Pancreas (tissue), 10 donors: ENCODE data around the gene SRRD. TPM values are rescaled to one million over a fixed set of nuclear protein-coding genes. Genes with fewer than 3 reads are reported as not detected.

Experiments
- ATAC-seq, 4 donors: fragments of 200-7000 bp; cut with Tn5 transposase; one replicate each; pipeline versions ENCODE4 v1.8.0 to v1.9.1; 2020; ENCODE audit warnings: mild to moderate bottlenecking in 4 of 4, moderate library complexity in 4 of 4
- DNase-seq, 6 donors: peaks; one replicate each; pipeline ENCODE4 v3.0.0-alpha.2; 2020
- FAIRE-seq: peaks from 2 replicates; lab custom pipeline; 2012; peaks lifted over from hg19 to GRCh38; lab: Jason Lieb, UNC
- H3K27ac ChIP-seq, 4 donors: fragments of 200-600 bp; sonication (generic); 1 replicate in 3 of 4; 2 replicates in 1 of 4; pipeline versions ENCODE4 v1.5.0 to v1.8.0; 2020
- H3K27me3 ChIP-seq, 4 donors: fragments of 200-600 bp; one replicate each; pipeline ENCODE4 v1.8.0; 2021
- H3K36me3 ChIP-seq, 3 donors: fragments of 200-600 bp; sonication (generic) in 1 of 3; one replicate each; pipeline versions ENCODE4 v1.5.0 to v1.8.0; 2020 to 2021
- H3K4me1 ChIP-seq, 3 donors: fragments of 200-600 bp; one replicate each; pipeline ENCODE4 v1.8.0; 2021
- H3K4me3 ChIP-seq, 4 donors: fragments of 200-600 bp; sonication (generic) in 2 of 4; one replicate each; pipeline versions ENCODE4 v1.5.0 to v1.8.0; 2020 to 2021
- H3K9me3 ChIP-seq, 4 donors: fragments of 200-600 bp; one replicate each; pipeline ENCODE4 v1.8.0; 2021
- WGBS, 2 donors: extraction: QIAGEN DNeasy Blood & Tissue Kit; methylation state at CpG; one replicate each; pipeline ENCODE4 v1.1.7; 2013; 5-methylcytosine and 5-hydroxymethylcytosine counted together
- intact Hi-C, 3 donors: fragments of 100-400 bp; cut with DNase I; formaldehyde crosslinking; loops; one replicate each; pipeline versions ENCODE4 v1.11.1 to v1.14.2; 2022
- polyA plus RNA-seq, 2 donors: library from polyadenylated mRNA; stranded (reverse); fragments of 200-250 nt; gene quantifications; one replicate each; pipeline ENCODE4 v1.2.3, GENCODE V29; 2013
- total RNA-seq, 6 donors: library from RNA; stranded (reverse); fragmentation: NEBNext Ultra II Directional in 4 of 6; extraction: Animal tissue kit (Norgen Biotek cat#: 25700) in 4 of 6; gene quantifications; one replicate each; pipeline versions ENCODE4 v1.2.1 to v1.2.4, GENCODE V29; 2021 to 2023
- TF ChIP-seq, protein P1 (sequence below), 4 donors: fragments of 200-600 bp; sonication (generic) in 3 of 4; IDR thresholded peaks; one replicate each; pipeline versions ENCODE4 v1.5.0 to v1.8.0; 2021; ENCODE audit warnings: antibody characterized with exemption in 4 of 4
- donor health status: healthy with polysubstance abuse.
- donor health status: DM: no; HTN: no; CAD: no; lungs with moderate emphysema.
- donor health status: DM: no; HTN: no; CAD: no.
- donor health status: control.
- donor health status: control.
- donor health status: Bipolar disorder and iron deficiency.
- donor health status: DM: yes; HTN: yes; CAD: no.
- donor health status: DM: no; HTN: no; CAD: no.
- donor health status: DM: no; HTN: no; CAD: no.
- donor health status: DM: yes; HTN: yes; CAD: no.

The SRRD gene
- total and polyA plus RNA-seq, 8 donors: 6.3 to 13.6 (median 10.8) TPM

DNA sequence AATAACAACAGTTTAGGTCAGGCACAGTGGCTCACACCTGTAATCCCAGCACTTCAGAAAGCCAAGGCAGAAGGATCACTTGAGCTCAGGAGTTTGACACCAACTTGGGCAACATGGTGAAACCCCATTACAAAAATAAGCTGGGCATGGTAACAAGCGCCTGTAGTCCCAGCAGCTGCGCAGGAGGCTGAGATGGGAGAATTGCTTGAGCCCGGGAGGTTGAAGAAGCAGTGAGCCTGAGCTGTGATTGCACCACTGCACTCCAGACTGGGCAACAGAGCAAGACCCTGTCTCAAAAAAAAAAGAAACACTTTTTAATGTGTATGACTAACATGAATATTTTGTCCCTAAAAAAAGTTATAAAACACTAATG, 53.1 kb downstream of the SRRD start:
- no peaks in the 10 kb centered on the region for H3K9me3 ChIP-seq
- ATAC-seq (no peak), DNase-seq (no peak), FAIRE-seq (no peak)
- 90 to 97% methylated on average over 3 of the region's 3 CpGs for WGBS, 2 donors
- peak overlapping the region in 2 of 4 donors; percentile 6 to 17 for H3K27ac ChIP-seq
- H3K4me3 ChIP-seq: no peak overlapping the region
- intact Hi-C loops: no loop called here
- peaks cover 2 to 61% (median 11%) of the 10 kb centered on the region in 3 donors for H3K36me3 ChIP-seq
- no peaks in the 10 kb centered on the region for H3K27me3 ChIP-seq
- TF ChIP-seq, protein P1, sequence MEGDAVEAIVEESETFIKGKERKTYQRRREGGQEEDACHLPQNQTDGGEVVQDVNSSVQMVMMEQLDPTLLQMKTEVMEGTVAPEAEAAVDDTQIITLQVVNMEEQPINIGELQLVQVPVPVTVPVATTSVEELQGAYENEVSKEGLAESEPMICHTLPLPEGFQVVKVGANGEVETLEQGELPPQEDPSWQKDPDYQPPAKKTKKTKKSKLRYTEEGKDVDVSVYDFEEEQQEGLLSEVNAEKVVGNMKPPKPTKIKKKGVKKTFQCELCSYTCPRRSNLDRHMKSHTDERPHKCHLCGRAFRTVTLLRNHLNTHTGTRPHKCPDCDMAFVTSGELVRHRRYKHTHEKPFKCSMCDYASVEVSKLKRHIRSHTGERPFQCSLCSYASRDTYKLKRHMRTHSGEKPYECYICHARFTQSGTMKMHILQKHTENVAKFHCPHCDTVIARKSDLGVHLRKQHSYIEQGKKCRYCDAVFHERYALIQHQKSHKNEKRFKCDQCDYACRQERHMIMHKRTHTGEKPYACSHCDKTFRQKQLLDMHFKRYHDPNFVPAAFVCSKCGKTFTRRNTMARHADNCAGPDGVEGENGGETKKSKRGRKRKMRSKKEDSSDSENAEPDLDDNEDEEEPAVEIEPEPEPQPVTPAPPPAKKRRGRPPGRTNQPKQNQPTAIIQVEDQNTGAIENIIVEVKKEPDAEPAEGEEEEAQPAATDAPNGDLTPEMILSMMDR (IDR thresholded peaks at IDR 0.05): no peak
- H3K4me1 ChIP-seq: peaks cover 0 to 15% (median 5%) of the 10 kb centered on the region in 3 donors

DNA sequence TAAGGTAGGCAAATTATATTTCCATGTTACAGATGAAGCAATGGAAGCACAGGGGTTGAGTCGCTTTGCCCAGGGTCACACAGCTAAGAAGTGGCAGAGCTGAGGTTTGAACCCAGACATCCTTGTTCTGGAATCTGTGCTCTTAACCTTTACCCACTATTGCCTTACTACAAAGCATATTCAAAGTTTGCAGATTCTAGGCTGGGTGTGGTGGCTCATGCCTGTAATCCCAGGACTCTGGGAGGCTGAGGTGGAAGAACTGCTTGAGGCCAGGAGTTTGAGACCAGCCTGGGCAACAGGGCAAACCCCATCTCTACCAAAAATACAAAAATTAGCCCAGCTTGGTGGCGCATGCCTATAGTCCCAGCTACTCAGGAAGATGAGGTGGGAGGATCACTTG, 56.4 kb downstream of the SRRD start:
- DNase-seq (no peak), FAIRE-seq (no peak), ATAC-seq (no peak)
- Histone ChIP-seq H3K27me3 (no peaks in the 10 kb centered on the region), H3K36me3 (peaks cover 2 to 73% (median 11%) of the 10 kb centered on the region in 3 donors), H3K4me1 (peaks cover 0 to 18% (median 9%) of the 10 kb centered on the region in 3 donors), H3K9me3 (no peaks in the 10 kb centered on the region), H3K27ac (no peak overlapping the region), H3K4me3 (no peak overlapping the region)
- 79 to 93% methylated on average over 2 of the region's 2 CpGs for WGBS, 2 donors
- intact Hi-C loops: no loop called here
- TF ChIP-seq, protein P1 (IDR thresholded peaks at IDR 0.05): no peak

DNA sequence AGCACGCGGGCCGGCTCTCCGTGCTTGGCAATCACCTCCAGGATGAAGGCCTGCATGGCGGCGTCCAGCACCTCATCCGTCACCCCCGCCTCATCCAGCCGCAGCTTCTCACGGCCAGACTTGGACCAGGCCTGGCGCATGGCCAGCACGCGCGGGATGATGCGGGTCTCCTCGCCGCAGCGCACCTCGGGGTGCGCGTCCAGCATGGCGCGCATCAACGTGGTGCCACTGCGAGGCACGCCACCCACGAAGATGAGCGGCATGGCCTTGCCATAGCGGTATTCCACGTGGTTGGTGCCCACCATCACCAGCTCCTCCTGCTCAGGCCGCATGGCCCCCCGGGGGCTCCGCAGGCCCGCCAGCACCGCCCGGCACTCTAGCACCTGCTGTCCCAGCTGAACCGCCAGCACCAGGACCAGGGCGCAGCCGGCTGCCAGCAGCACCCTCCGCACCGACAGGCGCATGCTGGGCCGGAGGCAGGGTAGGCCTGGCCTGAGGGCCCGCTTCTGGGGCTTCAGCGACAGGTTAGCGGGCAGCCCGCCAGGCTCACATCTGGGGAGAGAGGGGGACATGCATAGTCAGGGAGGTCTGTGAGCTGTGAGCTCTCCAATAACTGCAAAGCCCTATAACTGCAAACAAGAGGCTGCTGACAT, 57.6 kb downstream of the SRRD start:
- no peak for FAIRE-seq
- H3K36me3 ChIP-seq: peaks cover 2 to 67% (median 8%) of the 10 kb centered on the region in 3 donors
- H3K4me3 ChIP-seq: no peak overlapping the region
- H3K9me3 ChIP-seq: no peaks in the 10 kb centered on the region
- H3K27ac ChIP-seq: no peak overlapping the region
- peak in 3 of 4 donors; percentile 7 to 24 (median 11) for ATAC-seq
- H3K4me1 ChIP-seq: peaks cover 0 to 13% (median 11%) of the 10 kb centered on the region in 3 donors
- intact Hi-C loops: no loop called here
- H3K27me3 ChIP-seq: no peaks in the 10 kb centered on the region
- TF ChIP-seq, protein P1 (IDR thresholded peaks at IDR 0.05): no peak
- WGBS, 2 donors: 83 to 84% methylated on average over 46 to 47 of the region's 47 CpGs
- DNase-seq: peak in 3 of 6 donors; percentile 54 to 79 (median 61)

DNA sequence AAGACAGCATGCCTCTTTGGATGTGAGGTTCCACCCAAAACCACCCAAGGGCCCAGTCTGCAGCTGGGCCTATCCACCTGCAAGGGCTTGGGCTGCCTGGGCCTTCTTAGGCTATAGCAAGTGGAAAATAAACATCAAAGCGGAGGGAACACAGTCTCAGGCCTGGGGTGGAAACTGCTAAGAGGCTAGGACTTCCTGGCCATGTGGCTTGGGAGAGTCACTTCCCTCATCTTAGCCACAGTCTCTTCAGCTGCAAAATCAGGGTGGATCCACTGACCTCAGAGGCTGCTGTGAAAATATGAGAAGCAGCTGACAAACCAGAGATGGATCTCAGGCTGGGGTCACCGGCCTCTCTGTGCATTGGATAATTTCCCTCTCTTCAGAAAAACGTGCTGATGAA, 59.2 kb downstream of the SRRD start:
- whole genome bisulfite sequencing, 2 donors: 72 to 73% methylated on average over 3 of the region's 3 CpGs
- Histone ChIP-seq H3K4me1 (peaks cover 0 to 13% (median 5%) of the 10 kb centered on the region in 3 donors), H3K4me3 (no peak overlapping the region), H3K9me3 (no peaks in the 10 kb centered on the region), H3K27ac (no peak overlapping the region), H3K27me3 (no peaks in the 10 kb centered on the region), H3K36me3 (peaks cover 2 to 62% (median 8%) of the 10 kb centered on the region in 3 donors)
- peak in 2 of 4 donors; percentile 33 to 40 for ATAC-seq
- TF ChIP-seq, protein P1 (IDR thresholded peaks at IDR 0.05): no peak
- no peak for FAIRE-seq
- intact Hi-C loops: no loop called here
- no peak for DNase-seq

Other genes starting within 250 kb of the SRRD start
- gene ASPHD2, start 54.6 kb upstream of the SRRD start, total RNA-seq: under 1 TPM; 0.14 to 0.75 (median 0.27) TPM
- gene ASPHD2, start 54.6 kb upstream of the SRRD start, polyA plus RNA-seq: under 1 TPM; 0.23 to 0.33 TPM
- gene HPS4, start 94 bp upstream of the SRRD start, total RNA-seq: 10 to 100 TPM; 14.4 to 24.7 (median 19.6) TPM
- gene HPS4, start 94 bp upstream of the SRRD start, polyA plus RNA-seq: 10 to 100 TPM; 20.5 to 29.5 TPM
- 10 to 100 TPM; 11.0 to 24.2 (median 15.7) TPM for gene TFIP11, start 28.6 kb downstream of the SRRD start, total RNA-seq
- gene TFIP11, start 28.6 kb downstream of the SRRD start, polyA plus RNA-seq: 10 to 100 TPM; 20.5 to 26.7 TPM
- gene TPST2, start 106.3 kb downstream of the SRRD start, total RNA-seq: 100 to 1,000 TPM; 156 to 534 (median 212) TPM
- gene TPST2, start 106.3 kb downstream of the SRRD start, polyA plus RNA-seq: 100 to 1,000 TPM in 1 of 2 donors, 10 to 100 TPM in 1; 91.4 to 135 TPM
- under 1 TPM in 3 of 6 donors, not detected in 3; 0.20 to 0.66 (median 0.34) TPM for gene CRYBB1, start 134.2 kb downstream of the SRRD start, total RNA-seq
- gene CRYBB1, start 134.2 kb downstream of the SRRD start, polyA plus RNA-seq: under 1 TPM; 0.14 to 0.38 TPM
- gene CRYBA4, start 138.1 kb downstream of the SRRD start, total RNA-seq: under 1 TPM in 1 of 6 donors, not detected in 5; 0.19 TPM
- gene CRYBA4, start 138.1 kb downstream of the SRRD start, polyA plus RNA-seq: not detected
- under 1 TPM; 0.35 to 0.78 (median 0.60) TPM for gene MIAT, start 173.7 kb downstream of the SRRD start, total RNA-seq
- gene MIAT, start 173.7 kb downstream of the SRRD start, polyA plus RNA-seq: under 1 TPM; 0.28 to 0.42 TPM